Stimulated activated CD8-positive, alpha-beta memory T cell treated with anti-CD3 and anti-CD28 coated beads, Interleukin-2, amount 100 ng/mL, for 1 hour (primary cell): Measurements from ENCODE around the gene DDX24.

Experiments
- DNase-seq, 2 donors: peaks; one replicate each; pipeline ENCODE4 v3.0.0-alpha.2; 2020; ENCODE audit warnings: low read depth in 2 of 2

Gene DDX24

GRCh38 chr14:94048691-94049624, 32.0 kb downstream of the DDX24 start:
- DNase-seq: no peak

- DNase-seq: no peak
Observed at GRCh38 chr14:94047581-94047980, 33.4 kb downstream of the DDX24 start.

GRCh38 chr14:94046696-94047250, 34.2 kb downstream of the DDX24 start:
- DNase-seq: no peak

DNA sequence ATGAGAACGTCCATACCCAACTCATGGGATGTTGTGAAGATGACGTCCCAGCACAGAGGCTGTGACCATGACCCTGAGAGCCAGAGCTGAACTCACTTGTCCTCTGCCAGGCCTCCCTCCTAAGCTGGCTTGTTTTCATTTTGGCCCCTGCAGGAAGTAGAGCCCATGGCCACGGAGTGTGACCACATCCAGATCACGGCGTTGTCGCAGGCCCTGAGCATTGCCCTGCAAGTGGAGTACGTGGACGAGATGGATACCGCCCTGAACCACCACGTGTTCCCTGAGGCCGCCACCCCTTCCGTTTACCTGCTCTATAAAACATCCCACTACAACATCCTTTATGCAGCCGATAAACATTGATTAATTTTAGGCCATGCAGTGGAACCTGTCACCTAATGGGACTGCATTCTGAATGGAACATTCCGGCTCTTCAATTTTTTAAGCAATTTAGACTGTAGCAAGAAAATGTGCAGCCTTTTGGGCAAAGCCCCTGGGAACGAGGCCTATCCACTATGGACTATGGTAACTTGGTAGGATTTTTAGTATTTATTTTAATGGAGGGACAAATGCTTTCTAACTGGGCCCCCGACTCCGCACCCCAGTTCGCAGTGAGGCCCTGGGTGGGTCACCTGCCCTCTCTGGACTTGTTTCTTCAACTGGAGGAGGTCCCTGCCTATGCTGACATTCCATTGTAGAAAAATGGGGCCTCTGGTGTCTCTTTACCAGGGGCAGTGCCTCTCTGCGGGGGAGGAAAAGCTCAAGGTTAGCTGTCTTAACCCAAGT, 35.2 kb downstream of the DDX24 start:
- no peak for DNase-seq

DNA sequence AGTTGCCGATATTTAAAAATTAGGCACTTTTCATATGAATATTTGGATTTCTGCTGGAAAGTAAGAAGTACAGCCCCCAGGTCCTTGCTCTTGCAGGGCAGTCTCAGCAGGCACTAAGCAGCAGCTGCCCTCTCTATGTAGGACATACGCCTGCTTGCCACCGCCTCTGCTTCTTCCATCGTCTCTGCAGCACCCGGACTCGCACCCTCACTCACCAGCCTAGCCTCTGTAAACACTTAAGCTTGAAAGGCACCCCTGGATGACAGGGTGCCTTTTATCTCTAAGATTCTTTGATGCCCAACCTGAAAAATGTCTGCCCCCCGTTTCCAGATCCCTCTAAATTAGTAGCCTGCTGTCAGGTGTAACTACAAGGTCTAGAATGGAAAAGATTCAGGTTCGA, 35.9 kb downstream of the DDX24 start:
- DNase-seq: no peak

DNA sequence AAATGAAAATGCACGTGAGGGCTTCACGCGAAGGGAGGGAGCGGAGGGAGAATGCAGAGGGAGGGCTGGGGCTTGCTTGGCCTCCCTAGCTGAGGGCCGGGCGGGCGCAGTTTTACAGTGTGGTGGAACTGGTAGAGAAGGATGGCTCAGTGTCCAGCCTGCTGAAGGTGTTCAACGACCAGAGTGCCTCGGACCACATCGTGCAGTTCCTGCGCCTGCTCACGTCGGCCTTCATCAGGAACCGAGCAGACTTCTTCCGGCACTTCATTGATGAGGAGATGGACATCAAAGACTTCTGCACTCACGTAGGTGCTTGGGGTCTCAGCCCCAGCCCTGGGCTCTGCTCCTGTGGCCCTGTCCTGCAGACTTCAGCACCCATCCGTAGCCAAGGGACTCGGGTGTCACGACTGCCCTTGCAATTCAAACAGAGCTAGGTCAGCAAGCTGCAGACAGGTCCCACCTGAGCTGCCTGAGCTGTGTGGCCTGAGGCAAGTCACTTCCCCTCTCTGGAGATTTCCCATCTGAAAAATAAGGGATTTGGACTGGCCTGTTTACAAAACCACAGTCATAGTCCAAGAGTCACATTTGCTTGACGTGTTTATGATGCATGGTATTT, 36.4 kb downstream of the DDX24 start:
- no peak for DNase-seq

GRCh38 chr14:94043756-94044475, 37.1 kb downstream of the DDX24 start:
- DNase-seq: no peak

DNA sequence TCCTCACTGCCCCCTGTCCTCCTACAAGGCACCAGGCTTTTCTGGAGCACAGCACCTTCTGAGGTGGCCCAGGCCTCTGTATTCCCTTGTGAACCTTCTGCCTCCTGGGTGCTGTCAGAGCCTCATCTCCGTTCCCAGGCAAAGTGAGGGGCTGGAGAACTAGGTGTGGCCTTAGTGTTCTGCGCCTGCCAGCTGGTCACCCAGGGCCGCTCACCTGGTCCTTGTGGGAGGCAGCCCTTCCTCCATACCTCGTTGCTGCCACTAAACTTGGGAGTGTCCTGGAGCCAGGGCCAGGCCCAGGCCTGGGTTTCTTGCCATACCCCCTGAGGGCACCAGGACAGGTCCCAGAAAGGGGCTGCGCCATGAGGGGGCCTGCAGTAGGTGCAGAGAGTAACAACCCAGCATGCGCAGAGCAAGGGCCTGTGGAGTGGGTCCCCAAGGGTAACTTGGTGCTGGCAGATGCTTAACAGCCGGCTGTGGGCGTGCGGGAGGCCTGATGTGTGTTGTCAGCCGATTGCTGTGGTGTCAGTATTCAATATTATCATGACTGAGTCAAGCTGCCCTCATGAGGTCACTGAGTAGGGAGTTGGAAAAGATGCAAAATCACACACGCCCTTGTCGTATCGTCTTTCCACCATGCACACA, 37.8 kb downstream of the DDX24 start:
- DNase-seq: no peak

- DNase-seq: no peak
Observed at GRCh38 chr14:94042433-94043091, 38.4 kb downstream of the DDX24 start.

- no peak for DNase-seq
Observed at GRCh38 chr14:94041551-94042346, 39.3 kb downstream of the DDX24 start.

DNA sequence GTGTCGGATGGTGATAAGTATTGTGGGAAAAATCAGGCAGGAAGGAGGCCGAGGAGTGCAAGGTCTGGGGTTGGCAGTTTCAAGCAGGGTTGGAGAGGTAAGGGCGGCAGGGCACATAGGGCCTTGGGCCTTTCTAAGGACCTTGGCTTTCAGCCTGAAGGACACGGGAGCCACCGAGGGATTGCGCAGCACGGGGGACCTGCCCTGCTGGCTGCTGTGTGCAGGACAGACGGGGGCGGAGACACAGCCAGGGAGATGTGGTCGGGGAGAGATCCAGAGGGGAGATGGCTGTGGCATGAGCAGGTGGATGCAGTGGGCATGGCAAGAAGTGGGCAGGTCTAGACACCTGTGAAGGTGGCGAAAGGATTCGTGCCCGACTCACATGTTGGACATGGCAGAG, 40.2 kb downstream of the DDX24 start:
- DNase-seq: no peak

GRCh38 chr14:94040247-94040646, 40.8 kb downstream of the DDX24 start:
- DNase-seq: no peak

DNA sequence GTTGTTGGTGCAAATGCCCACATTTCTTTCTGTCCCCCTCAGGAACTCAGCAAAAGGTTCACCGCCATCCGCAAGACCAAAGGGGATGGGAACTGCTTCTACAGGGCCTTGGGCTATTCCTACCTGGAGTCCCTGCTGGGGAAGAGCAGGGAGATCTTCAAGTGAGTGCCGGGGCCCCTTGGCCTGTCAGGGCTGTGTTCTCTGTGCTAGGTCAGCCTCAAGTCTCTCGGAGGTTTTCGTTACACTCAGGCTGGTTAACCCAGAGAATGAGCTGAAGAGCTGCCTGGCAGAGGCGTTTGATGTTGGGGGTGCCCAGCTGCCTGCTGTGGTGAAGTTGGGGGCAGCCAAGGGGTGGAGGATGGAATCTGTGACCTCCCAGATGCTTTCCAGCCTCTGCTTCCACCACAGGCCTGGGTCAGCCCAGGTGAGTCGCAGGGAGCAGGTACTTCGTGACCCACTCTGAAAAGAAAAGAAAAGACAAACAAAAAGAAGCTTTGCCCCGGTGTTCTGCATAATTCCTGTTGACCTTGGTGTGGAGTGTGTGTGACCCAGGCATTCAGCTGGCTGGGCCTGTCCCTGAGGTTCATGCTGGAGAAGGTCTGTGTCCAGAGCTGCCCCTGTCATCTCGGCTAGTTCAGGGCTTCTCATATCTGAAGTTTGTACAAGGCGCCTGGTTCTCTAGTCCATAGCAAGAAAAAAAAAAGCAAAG, 41.9 kb downstream of the DDX24 start:
- no peak for DNase-seq

GRCh38 chr14:94038510-94038909, 42.5 kb downstream of the DDX24 start:
- no peak for DNase-seq

DNA sequence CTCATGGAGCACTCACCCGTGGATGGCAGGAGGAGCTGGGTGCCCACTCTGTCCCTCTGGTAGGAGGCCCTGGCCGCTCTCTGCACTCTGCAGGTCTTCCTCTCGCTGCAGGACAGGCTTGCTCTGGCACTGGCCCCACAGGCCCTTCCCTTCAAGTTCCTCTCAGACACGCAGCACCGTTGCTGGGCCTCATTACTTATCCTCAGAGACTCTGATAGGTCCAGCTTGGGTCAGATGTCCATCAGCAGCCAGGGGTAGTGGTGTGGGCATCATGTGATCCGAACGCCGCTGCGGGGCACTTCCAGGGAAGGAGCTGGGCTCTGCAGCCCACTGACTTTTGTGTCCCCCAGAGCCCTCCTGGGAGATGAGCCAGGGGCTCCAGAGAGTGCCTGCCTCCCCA, 43.0 kb downstream of the DDX24 start:
- no peak for DNase-seq

DNA sequence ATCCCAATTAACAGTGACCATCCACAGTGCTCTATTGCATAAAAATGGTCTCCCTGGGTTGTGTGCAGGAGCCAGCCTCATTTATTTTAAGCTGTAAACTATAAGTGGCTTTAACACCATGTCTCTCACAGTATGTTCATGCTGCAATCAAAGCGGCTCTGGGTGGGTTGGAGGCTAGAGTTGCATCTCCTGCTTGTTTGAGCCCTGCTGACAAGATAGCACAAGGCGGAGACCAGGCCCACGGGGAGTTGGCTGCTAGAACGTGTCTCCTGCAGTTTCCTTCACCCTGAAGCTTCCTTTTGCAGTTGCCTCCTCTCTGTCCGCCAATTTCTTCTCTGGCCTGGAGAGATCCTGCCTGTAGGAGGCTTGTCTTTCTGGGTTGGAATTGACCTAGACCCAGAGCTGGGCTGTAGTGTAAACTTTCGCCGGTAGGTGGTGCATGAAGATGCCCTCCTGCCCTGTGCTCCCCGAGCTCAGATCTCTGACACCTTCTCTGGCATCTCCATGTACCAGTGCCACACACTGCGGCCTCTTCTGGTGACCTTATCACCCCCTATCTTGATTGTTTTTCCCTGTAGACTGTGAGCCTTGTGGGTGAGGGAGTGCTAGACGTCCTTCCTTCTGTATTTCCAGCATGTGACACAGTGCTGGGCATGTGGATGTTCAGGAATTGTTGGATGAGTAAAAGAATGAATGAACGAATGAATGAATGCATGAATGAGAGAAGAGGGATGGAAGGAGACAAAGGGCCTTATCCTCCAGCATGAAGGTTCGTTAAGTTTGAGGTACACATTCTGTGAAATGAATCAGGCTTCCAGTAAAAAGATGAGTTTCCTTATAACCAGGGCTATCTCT, 44.5 kb downstream of the DDX24 start:
- DNase-seq: peak; percentile 57 to 58

DNA sequence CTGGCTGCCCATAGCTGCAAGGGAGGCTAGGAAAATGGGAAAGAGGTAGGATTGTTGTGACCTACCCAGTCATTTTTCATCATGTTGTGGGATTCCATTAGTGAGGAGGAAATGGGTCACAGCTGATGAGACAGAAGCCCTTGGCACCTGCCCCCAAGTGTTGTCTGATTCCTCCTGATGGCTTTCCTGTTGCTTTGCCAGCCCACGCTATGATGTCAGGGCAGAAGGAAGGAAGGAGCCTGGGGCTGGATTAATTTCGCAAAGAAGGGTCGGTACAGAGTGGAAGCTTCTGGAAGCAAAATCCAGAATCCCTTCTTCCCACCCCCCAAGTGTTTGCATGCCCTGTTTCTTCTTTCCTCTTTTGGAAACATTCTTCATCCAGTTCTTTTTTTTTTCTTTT, 46.1 kb downstream of the DDX24 start:
- DNase-seq: no peak

DNA sequence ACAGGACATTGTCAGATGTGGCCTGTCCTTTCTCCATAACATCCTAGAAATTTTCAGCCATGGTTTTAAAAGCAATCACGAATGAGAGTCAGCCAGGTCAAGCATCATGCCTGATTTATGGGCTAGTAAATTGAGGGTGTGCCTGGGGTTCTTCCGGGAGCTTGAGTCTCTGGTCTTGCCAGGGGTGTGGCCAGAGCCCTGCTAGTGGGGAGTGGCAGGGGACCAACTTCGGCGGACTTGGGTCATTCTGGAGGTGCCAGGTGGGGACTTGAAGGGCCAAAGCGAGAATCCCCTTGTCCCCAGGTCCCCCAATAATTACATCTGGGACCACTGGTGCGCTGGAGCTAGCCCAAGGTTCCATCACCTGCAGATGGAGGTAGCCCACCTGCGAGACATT, 49.1 kb downstream of the DDX24 start:
- DNase-seq: no peak
